B cell (primary cell): ENCODE data around the gene TCEANC. TPM values are rescaled to one million over a fixed set of nuclear protein-coding genes. Genes with fewer than 3 reads are reported as not detected.

ENCODE experiments used
- ATAC-seq: fragments of 200-7000 bp; cut with Tn5 transposase; one replicate; pipeline ENCODE4 v1.10.0; 2021; ENCODE audit warnings: low read depth, mild to moderate bottlenecking, moderate number of reproducible peaks, moderate library complexity
- CTCF ChIA-PET: fragments of 350-600 bp; sonication (Branson Sonifier 250); formaldehyde crosslinking; loops from one replicate; lab custom pipeline; 2021; ENCODE audit warnings: antibody characterized with exemption, inconsistent platforms; lab: Charles Lee
- POLR2A ChIA-PET: fragments of 350-600 bp; sonication (Branson Sonifier 250); formaldehyde crosslinking; loops from one replicate; lab custom pipeline; 2021; ENCODE audit warnings: antibody characterized with exemption; lab: Charles Lee
- DNase-seq: peaks from one replicate; pipeline ENCODE4 v3.0.0; 2013
- H2AFZ ChIP-seq: 2 replicates; pipeline ENCODE4 v1.6.1; 2012; ENCODE audit warnings: mild to moderate bottlenecking, low read depth, low read length; ENCODE audit not compliant: insufficient read depth, poor library complexity, severe bottlenecking
- H3K27ac ChIP-seq, 2 donors: 1 replicate in 1 of 2; 2 replicates in 1 of 2; pipeline ENCODE4 v1.5.1; 2012 to 2013; ENCODE audit warnings: low read length in 2 of 2, mild to moderate bottlenecking in 2 of 2, moderate library complexity in 1 of 2
- H3K27me3 ChIP-seq, 4 experiments: fragments of 200-600 bp in 1 of 4; sonication (generic) in 1 of 4; replicated peaks in 1 of 4; 1 replicate in 2 of 4; 2 replicates in 2 of 4; pipeline versions ENCODE4 v1.6.1 to v1.7.0; 2013 to 2016; ENCODE audit warnings: low read length in 3 of 4, mild to moderate bottlenecking in 2 of 4, mixed read lengths in 1 of 4, moderate library complexity in 1 of 4; ENCODE audit not compliant: insufficient read depth in 4 of 4, control insufficient read depth in 3 of 4; ENCODE audit errors: control extremely low read depth in 1 of 4
- H3K36me3 ChIP-seq, 2 experiments: replicated peaks in 1 of 2; 1 replicate in 1 of 2; 2 replicates in 1 of 2; pipeline versions ENCODE4 v1.6.1 to v1.7.1; 2013; ENCODE audit warnings: low read length in 1 of 2; ENCODE audit not compliant: insufficient read depth in 2 of 2, control insufficient read depth in 1 of 2; ENCODE audit errors: control extremely low read depth in 1 of 2, extremely low read depth in 1 of 2
- H3K4me1 ChIP-seq, 2 donors: fragments of 200-600 bp in 1 of 2; sonication (generic) in 1 of 2; 1 replicate in 1 of 2; 2 replicates in 1 of 2; pipeline versions ENCODE4 v1.5.1 to v1.6.1; 2013 to 2017; ENCODE audit warnings: low read length in 2 of 2; ENCODE audit not compliant: control insufficient read depth in 2 of 2, insufficient read depth in 2 of 2
- H3K4me2 ChIP-seq: replicated peaks from 2 replicates; pipeline ENCODE3; 2012; ENCODE audit warnings: mild to moderate bottlenecking, low read depth, low read length; ENCODE audit not compliant: poor library complexity, severe bottlenecking
- H3K4me3 ChIP-seq, 5 experiments: fragments of 200-600 bp in 1 of 5; sonication (generic) in 1 of 5; 1 replicate in 3 of 5; 2 replicates in 2 of 5; pipeline versions ENCODE4 v1.5.1 to v1.7.0; 2011 to 2016; ENCODE audit warnings: low read length in 4 of 5, mild to moderate bottlenecking in 4 of 5, low read depth in 2 of 5, control low read depth in 1 of 5, moderate library complexity in 1 of 5; ENCODE audit not compliant: insufficient read depth in 1 of 5; ENCODE audit errors: control extremely low read depth in 1 of 5, extremely low read depth in 1 of 5
- H3K79me2 ChIP-seq: fragments of 200-600 bp; sonication (generic); one replicate; pipeline ENCODE4 v1.6.0; 2016; ENCODE audit warnings: low read length; ENCODE audit not compliant: control insufficient read depth, insufficient read depth
- H3K9ac ChIP-seq: fragments of 200-600 bp; sonication (generic); 2 replicates; pipeline ENCODE4 v1.6.1; 2017; ENCODE audit warnings: mild to moderate bottlenecking, low read length, moderate library complexity
- H3K9me3 ChIP-seq, 3 donors: one replicate each; pipeline versions ENCODE4 v1.6.1 to v1.7.1; 2013; ENCODE audit warnings: low read length in 2 of 3; ENCODE audit not compliant: control insufficient read depth in 2 of 3, insufficient read depth in 1 of 3; ENCODE audit errors: control extremely low read depth in 1 of 3
- H4K20me1 ChIP-seq: 2 replicates; pipeline ENCODE4 v1.6.0; 2012; ENCODE audit warnings: mild to moderate bottlenecking, low read length; ENCODE audit not compliant: insufficient read depth, control insufficient read depth, poor library complexity, severe bottlenecking
- H3K27ac Mint-ChIP-seq: one replicate; pipeline ENCODE4 v1.8.0; 2021; ENCODE audit warnings: mixed read lengths
- H3K27me3 Mint-ChIP-seq: one replicate; pipeline ENCODE4 v1.8.0; 2021; ENCODE audit warnings: mixed read lengths
- H3K4me1 Mint-ChIP-seq: one replicate; pipeline ENCODE4 v1.8.0; 2021; ENCODE audit warnings: mixed read lengths
- H3K4me3 Mint-ChIP-seq: one replicate; pipeline ENCODE4 v1.8.0; 2021; ENCODE audit warnings: mixed read lengths
- H3K9me3 Mint-ChIP-seq: one replicate; pipeline ENCODE4 v1.8.0; 2022; ENCODE audit warnings: mixed read lengths; ENCODE audit not compliant: insufficient read depth
- CTCF ChIP-seq: fragments of 200-600 bp; IDR thresholded peaks from one replicate; pipeline ENCODE4 v1.8.0; 2022; ENCODE audit warnings: antibody characterized with exemption, mild to moderate bottlenecking
- EZH2 ChIP-seq: IDR thresholded peaks from 2 replicates; pipeline ENCODE4 v1.6.1; 2012; ENCODE audit warnings: borderline replicate concordance, low read depth, mild to moderate bottlenecking, moderate library complexity, low read length; ENCODE audit not compliant: insufficient read depth, poor library complexity, severe bottlenecking
- WGBS: methylation state at CpG from one replicate; pipeline ENCODE4 v1.1.5; 2013; ENCODE audit warnings: missing lambda C conversion rate; ENCODE audit not compliant: insufficient coverage; 5-methylcytosine and 5-hydroxymethylcytosine counted together
- intact Hi-C: fragments of 100-400 bp; cut with micrococcal nuclease; formaldehyde crosslinking; loops from one replicate; pipeline ENCODE4 v1.10.0; 2022
- polyA plus RNA-seq: library from polyadenylated mRNA; depleted of rRNA; stranded (reverse); fragments of >200 nt; gene quantifications from 2 replicates; pipeline ENCODE4 v1.2.3, GENCODE V29; 2012
- total RNA-seq, 2 donors: library from RNA; stranded (reverse); fragments of 120-200 nt in 1 of 2; gene quantifications; 1 replicate in 1 of 2; 2 replicates in 1 of 2; pipeline versions ENCODE4 v1.2.3 to v1.2.4, GENCODE V29; 2013 to 2022

The TCEANC gene
- total and polyA plus RNA-seq, 2 donors (not counting 1 experiment from before 2014, with no cell fraction given), result 5.5 to 10.0 TPM

DNA sequence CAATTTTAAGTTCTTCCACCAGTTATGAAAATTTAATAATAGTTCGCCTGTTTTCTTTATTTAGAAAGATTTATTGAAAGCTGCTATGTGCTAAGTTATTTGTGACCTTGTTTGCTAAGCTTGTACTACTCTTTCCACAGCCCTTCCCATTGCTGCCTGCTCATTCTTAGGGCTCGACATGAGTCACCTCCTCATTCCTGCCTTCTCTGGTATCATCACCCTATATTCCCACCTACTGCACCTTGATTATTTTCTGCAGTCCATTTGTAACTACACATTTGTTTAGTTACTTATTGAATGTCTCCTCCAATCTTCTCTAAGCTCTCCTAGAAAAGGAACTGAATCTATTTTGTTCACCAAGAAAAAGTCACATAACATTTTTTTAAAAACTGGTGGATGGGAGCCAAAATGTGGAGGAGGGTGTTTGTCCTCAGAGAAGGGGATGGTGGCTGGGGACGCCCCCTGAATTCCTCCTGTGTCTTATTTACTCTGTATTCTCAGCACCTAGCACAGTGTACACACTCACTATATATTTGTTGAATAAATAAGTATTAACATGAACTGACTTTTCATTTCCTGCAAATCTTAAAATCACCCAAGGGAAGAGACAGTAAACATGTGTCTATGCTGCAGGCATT, 32.3 kb downstream of the TCEANC start:
- Histone ChIP-seq H3K4me1 (peaks cover 4 to 17% of the 10 kb centered on the region in 2 donors), H3K79me2 (peaks cover 33% of the 10 kb centered on the region), H3K4me3 (no peak overlapping the region), H3K9ac (no peak overlapping the region), H2AFZ (no peak overlapping the region), H3K4me2 (no peak overlapping the region), H3K36me3 (no peaks in the 10 kb centered on the region), H3K27me3 (no peaks in the 10 kb centered on the region), H3K9me3 (no peaks in the 10 kb centered on the region), H3K27ac (no peak overlapping the region), H4K20me1 (no peaks in the 10 kb centered on the region)
- ChIA-PET CTCF (interaction anchor here (1.1 kb wide), 1 partner anchor 739 kb away, joined by 3 read pairs; no protein-coding TSS in a partner anchor), POLR2A (no interaction called here)
- H3K4me3 Mint-ChIP-seq, result no peak overlapping the region
- H3K9me3 Mint-ChIP-seq, result no peaks in the 10 kb centered on the region
- no peaks in the 10 kb centered on the region for H3K27me3 Mint-ChIP-seq
- no peak for TF ChIP-seq EZH2
- no peak for TF ChIP-seq CTCF
- H3K27ac Mint-ChIP-seq, result no peak overlapping the region
- no CpG with 5 or more reads among the region's 3 CpGs for WGBS
- intact Hi-C loops, result no loop called here
- DNase-seq, result no peak
- no peak for ATAC-seq
- peaks cover 21% of the 10 kb centered on the region for H3K4me1 Mint-ChIP-seq

- no peak for ATAC-seq
- no peak overlapping the region for H2AFZ ChIP-seq
- no peaks in the 10 kb centered on the region for H4K20me1 ChIP-seq
- no peak overlapping the region for H3K4me3 Mint-ChIP-seq
- POLR2A ChIA-PET, result no interaction called here
- no peak overlapping the region for H3K9ac ChIP-seq
- H3K4me2 ChIP-seq, result no peak overlapping the region
- TF ChIP-seq CTCF, result no peak
- TF ChIP-seq EZH2, result no peak
- intact Hi-C loops, result no loop called here
- H3K27me3 ChIP-seq, result no peaks in the 10 kb centered on the region
- H3K4me3 ChIP-seq, result no peak overlapping the region
- H3K4me1 Mint-ChIP-seq, result peaks cover 35% of the 10 kb centered on the region
- WGBS, result no CpG with 5 or more reads among the region's 1 CpG
- CTCF ChIA-PET, result interaction anchor here (0.9 to 1.6 kb wide), 2 partner anchors 11 to 12 kb away, joined by 3 to 4 read pairs; no protein-coding TSS in a partner anchor
- no peak overlapping the region for H3K27ac Mint-ChIP-seq
- H3K4me1 ChIP-seq, result peaks cover 22 to 24% of the 10 kb centered on the region in 2 donors
- H3K27me3 Mint-ChIP-seq, result no peaks in the 10 kb centered on the region
- DNase-seq, result no peak
- H3K36me3 ChIP-seq, result no peaks in the 10 kb centered on the region
- no peaks in the 10 kb centered on the region for H3K9me3 Mint-ChIP-seq
- H3K9me3 ChIP-seq, result no peaks in the 10 kb centered on the region
- peaks cover 43% of the 10 kb centered on the region for H3K79me2 ChIP-seq
- no peak overlapping the region for H3K27ac ChIP-seq
Observed at GRCh38 chrX:13687203-13687602, 34.3 kb downstream of the TCEANC start.
